ENCODE data around the gene GEMIN5.
"Not testable (repeated sequence)": the region's sequence is repeated elsewhere in the genome, so short reads cannot be mapped to it uniquely, and the experiment has no call there.

Gene GEMIN5

DNA sequence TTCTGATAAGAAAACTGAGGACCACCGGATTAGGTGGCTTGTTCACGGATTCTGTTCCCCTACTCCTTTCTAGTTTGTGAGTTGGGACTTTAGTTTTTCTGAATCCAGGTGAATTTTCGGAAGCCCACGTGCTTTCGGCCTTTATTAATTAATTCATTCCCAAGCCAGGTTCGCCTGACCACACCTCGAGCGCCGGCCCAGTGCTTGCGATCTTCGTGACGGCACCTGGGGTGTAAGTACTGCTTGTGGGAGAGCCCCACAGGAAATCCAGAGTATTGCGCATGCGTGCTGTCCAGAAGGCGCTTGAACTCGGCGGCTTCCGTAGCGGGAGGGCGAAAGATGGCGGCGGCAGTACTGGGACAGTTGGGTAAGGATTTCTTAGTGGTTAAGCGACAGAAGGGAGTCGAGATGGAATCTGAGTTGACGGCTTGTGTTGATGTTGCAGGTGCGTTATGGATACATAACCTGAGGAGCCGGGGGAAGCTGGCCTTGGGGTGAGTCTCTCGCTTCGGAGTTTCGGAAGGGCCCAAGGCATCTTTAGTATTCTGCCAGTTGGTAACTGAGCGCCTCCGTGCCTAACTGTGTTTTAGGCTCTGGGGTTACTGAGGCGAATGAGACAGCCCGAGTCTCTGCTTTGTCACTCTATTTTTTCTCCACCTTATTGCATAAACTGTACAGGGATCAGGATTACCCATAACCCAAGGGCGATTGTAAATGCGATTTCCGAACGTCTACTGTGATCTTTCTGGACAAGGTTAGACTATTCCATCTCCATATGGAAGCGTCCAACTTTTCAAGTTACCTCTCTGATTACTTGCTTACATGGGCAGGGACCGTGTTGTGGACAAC lies 3.0 kb upstream of the GEMIN5 start, which contains the start of gene MRPL22:
Gene MRPL22 (plus strand): TSS at position 302 of the 849 bp plus-strand sequence. CDS start 38 bp downstream, at position 340.
- peak; percentile 93 for DNase-seq (ENCODE audit: low spot score)

DNA sequence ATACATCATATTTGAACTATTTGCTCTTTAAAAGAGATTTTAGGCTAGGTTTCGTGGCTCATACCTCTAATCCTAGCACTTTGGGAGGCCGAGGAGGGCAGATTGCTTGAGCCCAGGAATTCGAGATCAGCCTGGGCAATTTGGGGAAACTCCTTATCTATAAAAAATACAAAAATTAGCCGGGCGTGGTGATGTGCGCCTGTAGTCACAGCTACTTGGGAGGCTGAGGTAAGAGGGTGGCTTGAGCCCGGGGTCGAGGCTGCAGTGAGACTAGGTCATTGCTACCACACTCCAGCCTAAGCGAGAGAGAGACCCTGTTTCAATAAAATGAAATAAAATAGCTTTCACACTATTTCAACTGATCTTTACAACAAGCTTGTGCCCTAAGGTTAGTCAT lies 2.4 kb upstream of the GEMIN5 start:
- DNase-seq (ENCODE audit: low spot score) = no peak

DNA sequence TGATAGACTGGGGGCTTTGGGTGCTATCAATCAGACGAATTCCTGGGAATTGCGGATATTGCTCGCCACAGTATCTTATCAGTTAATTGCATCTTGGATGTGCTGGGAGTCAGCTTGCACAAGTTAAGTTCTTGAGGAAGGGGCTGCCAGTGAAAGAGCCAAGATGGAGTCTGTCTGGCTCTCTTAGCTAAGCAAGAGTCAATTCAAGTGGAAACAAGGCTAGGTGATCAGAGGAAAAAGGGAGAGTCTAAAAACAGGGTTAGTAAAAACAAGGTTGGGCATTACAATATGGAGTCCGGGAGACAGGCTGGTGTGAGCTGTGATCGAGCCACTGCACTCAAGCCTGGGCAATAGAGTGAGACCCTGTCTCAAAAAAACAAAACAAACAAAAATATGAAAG lies 1.4 kb upstream of the GEMIN5 start:
- DNase-seq (ENCODE audit: low spot score) = not testable (repeated sequence)

DNA sequence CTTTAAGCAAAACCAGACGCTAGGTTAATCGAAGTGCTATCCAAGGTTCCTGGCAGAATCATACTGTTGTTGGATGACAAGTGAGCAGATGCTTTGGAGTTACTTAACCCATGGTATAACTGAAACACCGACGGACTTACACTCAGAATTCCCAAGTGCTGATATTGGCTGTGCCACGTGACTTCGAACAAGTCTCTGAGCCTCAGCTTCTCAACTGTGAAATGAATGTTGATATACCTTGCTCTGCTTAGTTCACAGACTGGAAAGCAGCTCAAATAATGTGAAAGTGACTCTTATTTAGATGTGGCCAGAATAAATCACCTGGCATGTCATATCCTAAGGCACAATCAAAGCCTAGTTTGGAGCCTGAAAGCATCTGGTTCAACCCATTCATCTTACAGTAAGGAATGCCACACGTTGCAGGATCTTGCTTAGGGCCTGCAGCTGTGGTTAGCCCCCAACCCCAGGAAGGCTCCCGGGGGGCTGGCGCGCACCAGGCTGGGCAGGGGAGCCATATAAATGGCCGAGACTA lies 759 bp downstream of the GEMIN5 start:
- no peak for DNase-seq (ENCODE audit: low spot score)

DNA sequence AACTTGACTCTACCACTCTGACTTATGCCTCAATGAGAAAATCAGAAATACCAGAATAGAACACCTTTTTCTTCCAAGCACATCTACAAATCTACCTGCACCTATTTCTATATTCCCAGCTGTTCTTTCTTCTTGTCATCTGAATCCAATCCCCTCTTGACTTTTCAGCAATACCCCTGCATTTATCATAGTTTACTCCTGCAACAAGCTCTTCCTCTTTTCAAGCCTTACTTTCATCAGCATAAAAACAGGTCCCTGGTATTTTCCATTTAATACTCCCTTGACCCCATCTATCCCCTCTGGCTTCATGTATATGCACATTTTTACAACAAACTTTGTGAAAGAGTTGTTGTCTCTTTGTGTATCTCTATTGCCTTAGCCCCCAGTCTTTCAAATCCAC lies 3.1 kb downstream of the GEMIN5 start:
- no peak for DNase-seq (ENCODE audit: low spot score)

DNA sequence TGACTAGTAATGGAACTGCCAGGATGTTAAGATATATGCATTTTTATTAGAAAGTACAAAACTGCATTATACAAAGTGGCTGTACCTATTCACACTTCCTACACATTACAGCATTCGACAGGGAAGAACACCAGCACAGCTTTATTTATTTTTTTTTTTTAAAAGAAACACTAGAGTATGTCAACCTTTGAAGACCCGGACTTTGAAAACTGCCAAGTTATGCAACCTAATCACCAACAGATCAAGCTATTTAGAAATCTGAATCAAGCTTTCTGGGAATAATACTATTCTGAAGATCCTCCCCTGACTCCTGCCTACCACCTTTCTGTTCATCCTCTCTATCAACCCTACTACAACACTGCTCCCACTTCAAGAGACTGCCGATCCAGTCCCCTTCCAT lies 4.5 kb downstream of the GEMIN5 start:
- no peak for DNase-seq (ENCODE audit: low spot score)

DNA sequence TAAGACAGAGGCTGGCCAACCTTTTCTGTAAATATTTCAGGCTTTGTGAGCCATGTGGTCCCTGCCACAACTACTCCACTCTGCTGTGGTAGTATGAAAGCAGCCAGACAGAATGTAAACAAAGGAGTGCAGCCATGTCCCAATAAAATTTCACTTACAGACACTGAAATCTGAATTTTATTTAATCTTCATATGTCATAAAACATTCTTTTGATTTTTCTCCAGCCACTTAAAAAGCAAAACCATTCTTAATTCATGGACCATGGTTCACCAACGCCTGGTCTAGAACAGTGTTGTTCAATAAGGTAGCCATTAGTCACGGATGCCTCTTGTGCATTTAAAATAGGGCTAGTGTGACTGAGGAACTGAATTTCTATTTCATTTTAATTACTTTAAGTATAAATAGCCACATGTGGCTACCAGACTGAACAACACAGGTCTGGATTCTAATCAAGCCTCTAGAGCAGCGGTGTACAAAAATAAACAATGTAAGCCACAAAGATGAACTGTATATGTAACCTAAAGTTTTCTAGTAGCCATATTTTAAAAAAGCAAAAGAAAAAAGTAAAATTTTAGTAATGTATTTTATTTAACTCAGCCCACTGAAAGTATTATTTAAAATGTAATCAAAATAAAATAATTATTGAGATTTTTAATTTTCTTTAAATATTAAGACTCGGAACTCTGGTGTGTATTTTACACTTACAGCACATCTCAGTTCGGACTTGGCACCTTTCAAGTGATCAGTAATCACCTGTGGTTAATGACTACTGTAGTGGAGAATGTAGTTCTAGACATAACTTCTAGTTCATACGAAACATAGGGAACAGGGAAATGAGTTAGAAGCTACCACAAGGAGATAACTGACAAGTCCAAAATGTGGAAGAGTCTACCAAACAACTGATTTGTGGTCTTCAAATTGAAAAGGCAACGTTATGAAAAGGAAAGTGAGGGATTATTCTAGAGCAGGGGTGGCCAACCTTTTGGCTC lies 14.3 kb downstream of the GEMIN5 start:
- no peak for DNase-seq (ENCODE audit: low spot score)

DNA sequence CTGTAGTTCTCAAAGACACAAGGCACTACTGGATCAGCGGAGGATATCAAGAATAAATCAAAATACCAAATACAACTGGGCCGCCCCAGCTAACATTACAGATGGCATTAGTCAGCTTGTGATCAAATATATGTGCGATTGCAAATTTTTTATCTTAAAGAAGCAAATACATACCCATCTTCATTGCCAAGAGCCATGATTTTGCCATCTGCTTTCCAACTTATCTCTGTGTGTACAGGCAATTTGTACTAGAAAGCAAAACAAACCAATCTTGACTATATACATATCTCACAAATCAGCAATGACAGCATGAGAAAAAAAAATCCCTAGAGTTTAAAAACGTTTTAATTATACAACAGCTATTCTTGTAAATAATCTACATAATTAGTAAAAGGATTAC lies 20.3 kb downstream of the GEMIN5 start:
- DNase-seq (ENCODE audit: low spot score) = no peak

DNA sequence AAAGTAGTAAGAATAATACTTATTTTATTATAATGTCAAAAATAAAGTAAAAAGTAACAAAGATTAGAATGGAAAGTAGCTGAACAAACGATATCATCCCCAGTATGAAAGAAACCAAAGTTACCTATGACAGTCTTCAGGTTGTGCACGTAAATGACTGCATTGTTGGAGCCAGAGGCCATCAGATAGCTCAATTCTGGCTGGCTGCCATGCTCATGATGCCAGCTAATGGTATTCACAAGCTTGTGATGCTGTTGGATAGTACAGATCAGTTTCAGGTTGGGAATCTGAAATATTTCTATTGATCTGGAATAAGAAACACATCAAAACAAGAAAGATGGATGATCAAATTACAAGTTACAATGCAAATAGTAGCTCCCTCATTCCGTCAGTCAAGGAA lies 21.1 kb downstream of the GEMIN5 start:
- no peak for DNase-seq (ENCODE audit: low spot score)

DNA sequence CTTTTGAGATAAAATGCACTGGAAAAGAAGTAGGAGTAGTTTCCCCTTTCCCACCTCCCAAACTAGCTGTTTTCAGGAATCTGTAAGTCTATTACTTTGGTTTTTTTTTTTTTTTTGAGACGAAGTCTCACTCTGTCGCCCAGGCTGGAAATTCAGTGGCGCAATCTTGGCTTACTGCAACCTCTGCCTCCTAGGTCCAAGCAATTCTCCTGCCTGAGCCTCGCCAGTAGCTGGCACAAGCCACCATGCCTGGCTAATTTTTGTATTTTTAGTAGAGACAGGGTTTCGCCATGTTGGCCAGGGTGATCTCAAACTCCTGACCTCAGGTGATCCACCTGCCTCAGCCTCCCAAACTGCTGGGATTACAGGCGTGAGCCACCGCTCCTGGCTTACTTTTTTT lies 32.4 kb downstream of the GEMIN5 start:
- not testable (repeated sequence) for DNase-seq (ENCODE audit: low spot score)

DNA sequence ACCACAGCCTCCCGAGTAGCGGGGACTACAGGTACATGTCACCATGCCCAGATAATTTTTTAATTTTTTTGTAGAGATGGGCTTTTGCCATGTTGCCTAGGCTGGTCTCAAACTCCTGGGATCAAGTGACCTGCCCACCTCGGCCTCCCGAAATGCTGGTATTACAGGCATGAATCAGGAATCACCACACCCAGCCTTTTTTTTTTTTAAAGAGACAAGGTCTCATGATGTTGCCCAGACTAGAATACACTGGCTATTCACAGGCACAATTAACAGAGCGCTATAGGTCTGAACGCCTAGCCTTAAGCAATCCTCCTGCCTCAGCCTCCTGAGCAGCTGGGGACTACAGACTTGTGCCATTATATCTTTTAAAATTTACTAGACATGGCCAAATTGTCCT lies 36.1 kb downstream of the GEMIN5 start:
- no peak for DNase-seq (ENCODE audit: low spot score)

DNA sequence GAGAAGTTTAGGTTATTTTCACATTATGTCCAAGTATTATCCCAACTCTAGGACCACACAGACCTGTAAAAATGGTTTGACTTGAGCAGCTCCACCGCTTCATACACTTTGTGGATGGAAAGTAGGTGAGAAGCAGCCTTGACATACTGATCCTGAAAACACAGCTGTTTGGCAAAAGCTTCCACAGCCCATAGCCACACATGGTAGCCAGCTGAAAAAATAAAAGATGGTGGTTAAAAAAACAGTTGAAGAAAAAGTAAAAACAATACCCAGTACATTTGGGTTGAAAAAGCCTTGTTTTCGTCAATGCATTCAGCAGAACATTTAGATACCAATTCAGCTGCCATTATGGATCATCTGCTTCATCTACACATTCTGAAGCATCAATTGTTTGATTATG lies 36.7 kb downstream of the GEMIN5 start:
- DNase-seq (ENCODE audit: low spot score) = no peak

DNA sequence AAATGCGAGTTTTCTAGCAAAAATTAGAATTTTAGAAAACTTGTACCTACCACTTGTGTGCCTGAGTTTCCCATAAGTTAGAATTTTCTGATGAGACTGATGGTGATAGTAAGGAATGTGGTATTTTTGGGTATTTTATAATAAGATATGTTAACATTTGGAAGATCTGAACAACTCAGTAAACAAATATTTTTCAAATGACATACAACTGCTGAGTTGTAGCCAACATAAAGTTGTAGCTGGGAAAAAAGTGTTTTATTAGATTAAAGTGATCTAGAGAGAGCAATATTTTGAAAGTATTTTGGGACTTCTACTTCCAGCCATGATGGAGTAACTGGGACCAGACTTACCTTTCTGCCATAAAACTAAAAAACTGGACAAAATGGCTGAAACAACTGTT lies 37.9 kb downstream of the GEMIN5 start:
- no peak for DNase-seq (ENCODE audit: low spot score)

DNA sequence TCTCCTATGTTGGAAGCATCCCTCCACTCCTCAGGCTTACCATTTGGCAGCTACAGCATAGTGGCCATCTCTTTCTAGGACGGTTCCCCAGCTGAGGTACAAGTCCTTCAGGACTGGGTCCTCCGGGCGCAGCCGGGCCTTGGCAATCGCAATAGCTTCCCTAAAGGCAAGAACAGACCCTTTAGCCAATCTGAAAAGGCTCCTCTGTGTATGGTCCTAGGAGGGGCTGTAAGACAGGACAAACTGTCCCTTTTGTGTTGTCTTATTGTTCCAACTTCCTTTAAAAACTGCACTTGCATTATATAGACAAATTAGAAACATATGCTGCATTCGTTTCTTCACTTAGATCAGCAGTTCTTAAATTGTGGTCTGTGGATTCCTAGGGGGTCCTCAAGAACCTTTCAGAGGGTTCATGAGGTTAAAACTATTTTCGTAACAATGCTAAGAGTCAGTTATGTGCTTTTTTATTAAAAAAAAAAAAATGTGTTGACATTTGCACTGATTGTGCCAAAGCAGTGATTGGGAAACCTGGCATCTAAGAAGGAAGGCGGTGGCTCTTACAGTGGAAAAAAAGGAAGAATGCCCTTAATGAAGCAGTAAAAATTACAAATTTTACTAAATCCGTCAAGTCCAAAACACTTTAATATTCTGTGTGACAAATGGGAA lies 38.7 kb downstream of the GEMIN5 start:
- DNase-seq (ENCODE audit: low spot score) = no peak

DNA sequence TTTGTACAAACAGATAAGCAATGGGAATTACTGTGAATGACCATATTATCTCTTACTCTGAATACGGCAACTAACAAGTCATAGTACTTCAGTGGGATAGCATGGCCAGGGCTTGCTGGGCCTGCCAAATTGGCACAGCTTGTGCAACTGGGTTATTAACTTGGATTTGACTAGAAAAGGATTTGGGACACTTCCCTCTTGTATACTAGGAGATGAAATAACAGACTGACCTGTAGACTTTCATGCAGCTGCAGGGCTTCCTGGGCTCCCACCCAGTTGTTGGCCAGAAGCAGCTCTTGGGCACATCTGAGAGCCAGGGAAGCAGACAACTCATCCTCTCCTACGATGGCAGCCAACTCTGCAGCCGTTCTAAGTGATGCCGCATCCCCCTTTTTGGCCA lies 39.8 kb downstream of the GEMIN5 start:
- DNase-seq (ENCODE audit: low spot score) = no peak

DNA sequence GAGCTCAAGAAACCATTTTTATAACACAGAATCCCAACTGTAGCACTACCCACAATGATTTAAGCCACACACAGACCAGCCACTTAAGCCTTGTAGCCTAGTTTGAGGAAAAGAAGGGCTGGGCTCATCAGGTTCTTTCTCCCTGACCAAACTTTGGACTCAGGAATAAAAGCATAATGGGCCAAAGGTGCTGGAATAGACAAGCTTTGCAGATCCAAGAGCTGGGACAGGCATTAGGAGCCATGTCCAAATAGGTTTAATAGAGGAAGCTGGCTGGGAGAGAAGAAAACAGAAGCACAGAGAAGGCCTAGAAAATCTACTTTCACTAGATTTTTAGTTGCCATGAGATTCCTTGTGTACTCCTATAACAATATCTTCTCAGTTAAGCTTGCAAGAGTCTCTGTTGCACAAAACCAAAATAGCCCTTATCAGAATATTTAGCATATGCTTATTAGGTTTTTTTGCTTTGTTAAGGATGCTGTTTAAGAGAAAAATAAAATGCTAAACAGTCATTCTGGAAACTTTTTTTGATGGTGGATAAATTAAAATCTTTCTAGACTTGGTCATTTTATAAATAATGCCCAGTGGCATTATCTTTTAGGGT lies 41.3 kb downstream of the GEMIN5 start:
- no peak for DNase-seq (ENCODE audit: low spot score)

DNA sequence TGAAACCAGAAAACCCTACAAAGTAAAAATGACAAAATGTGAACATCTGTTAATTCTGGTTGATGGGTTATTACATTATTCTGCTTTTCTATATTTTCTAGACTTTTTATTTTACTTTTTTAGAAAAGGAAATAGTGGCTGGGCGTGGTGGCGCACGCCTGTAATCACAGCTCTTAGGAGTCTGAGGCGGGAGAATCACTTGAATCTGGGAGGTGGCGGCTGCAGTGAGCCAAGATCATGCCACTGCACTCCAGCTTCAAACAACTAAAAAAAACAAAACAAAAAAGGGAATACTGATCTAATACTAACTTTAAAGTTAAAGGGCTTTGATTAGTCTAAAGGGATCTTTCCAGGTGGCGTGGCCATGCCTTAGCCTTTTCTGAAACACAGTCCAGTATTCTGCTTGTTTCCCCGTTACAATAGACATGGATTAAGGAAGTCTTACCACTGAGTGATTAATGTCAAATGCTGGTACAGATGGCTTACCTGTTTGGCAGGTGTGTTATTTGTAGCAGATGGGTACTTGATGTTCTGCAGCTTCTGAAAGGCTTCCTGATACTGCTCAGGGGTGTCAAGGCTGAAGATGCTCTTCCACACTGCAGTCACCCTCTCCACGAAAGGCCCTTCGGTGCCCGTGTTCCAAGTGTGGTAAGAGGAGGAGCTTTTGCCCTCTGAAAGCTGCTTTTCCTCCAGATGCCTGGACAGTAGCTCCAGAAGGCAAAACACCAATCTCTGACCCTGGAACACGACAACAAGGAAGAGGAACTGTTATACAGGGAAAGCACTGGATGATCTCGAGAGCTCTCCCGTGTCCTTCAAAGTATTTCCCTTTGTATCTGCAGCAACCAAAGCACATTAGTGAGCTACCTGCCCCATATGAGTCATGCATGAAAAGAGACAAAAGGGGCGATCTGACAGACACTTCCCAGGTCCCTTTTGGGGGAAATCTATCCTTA lies 42.1 kb downstream of the GEMIN5 start:
- DNase-seq (ENCODE audit: low spot score) = no peak

DNA sequence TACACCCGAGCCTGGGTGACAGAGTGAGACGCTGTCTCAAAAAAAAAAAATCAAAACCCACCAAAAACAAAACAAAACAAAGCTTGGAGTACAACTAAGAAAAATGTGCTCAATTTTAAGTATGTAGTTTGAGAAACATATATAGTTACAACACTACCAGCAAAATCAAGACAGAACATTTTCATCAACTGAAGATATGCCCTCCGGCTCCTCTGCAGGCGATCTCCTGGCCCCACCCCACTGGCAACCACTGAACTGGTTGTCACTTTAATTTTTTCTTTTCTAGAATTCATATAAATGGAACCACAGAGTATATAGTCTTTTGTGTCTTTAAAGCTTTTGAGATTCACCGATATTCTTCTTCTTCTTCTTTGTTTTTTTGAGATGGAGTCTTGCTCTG lies 44.6 kb downstream of the GEMIN5 start:
- DNase-seq (ENCODE audit: low spot score) = no peak

DNA sequence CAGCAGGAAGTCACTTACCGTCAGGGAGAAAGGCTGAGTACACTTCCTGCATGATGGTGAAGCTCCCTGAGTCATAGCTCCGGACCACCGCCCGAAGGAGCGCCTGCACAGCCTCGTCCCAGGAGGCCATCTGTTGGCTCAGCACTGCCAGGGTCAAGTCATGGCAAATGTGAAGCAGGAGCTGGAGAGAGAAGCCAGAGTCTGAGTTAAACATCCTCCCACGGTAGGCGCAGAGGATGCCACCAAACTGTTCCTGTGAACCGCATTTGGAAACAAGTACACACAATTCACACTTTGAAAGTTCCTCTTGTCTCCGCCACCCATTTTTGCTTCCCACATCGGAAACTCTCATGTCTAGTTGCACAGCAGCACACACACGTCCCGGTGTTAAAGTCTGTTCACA lies 45.6 kb downstream of the GEMIN5 start:
- no peak for DNase-seq (ENCODE audit: low spot score)

DNA sequence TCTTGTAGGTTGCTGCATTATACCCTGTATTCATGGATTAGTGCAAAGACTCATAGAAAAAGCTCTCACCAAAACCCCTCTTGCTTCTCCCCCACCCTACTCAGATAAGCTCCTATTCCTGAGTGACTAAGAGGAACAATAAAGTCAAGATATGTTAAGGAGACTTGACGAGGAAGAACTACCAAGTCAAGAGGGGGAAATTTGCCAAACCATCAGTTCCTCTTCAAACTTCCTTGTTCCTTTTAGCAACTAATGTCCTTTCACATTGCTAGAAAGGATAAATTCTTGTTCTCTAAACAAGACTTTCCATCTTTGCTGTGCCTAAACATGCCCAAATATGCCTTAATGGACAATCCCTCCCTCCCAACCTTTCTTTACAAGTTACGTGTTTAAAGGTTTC lies 52.6 kb downstream of the GEMIN5 start:
- DNase-seq (ENCODE audit: low spot score) = no peak

DNA sequence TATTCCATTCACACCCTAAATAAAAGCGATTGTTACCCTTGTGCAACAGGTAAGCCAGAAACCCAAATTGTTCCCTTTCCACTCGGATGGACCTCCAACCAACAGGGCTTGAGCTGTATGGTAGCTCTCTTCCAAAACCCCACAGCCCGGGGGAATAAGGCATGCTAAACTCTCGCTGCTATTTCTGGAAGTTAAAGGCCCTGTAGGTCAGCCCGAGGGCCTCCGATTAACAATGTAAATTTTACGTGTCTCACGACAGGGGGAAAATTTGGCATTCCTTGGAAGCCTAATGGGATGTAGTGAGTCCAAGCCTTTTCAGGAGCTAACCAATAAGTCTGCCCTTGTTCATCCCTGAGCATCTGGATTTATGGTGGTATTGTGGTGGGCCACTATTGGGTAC lies 53.6 kb downstream of the GEMIN5 start:
- no peak for DNase-seq (ENCODE audit: low spot score)
